DMS53 treated with DMSO at 0.1 percent for 48 hours (cell line): Measurements from ENCODE around the gene MRPL33.
"Not testable (repeated sequence)": the region's sequence is repeated elsewhere in the genome, so short reads cannot be mapped to it uniquely, and the experiment has no call there.

ENCODE experiments used
- DNase-seq: peaks from one replicate; lab custom pipeline; 2025; ENCODE audit not compliant: unreplicated experiment; lab: John Stamatoyannopoulos, UW

Gene MRPL33

GRCh38 chr2:27741673-27742072 is 29.8 kb upstream of the MRPL33 start:
- DNase-seq = no peak

GRCh38 chr2:27742571-27742970 is 28.9 kb upstream of the MRPL33 start:
- DNase-seq = no peak

GRCh38 chr2:27745494-27745893 is 26.0 kb upstream of the MRPL33 start:
- DNase-seq = not testable (repeated sequence)

- DNase-seq = no peak
These were observed 25.2 kb upstream of the MRPL33 start for GRCh38 chr2:27746325-27746724.

- DNase-seq = no peak
These were observed 23.6 kb upstream of the MRPL33 start for GRCh38 chr2:27747827-27748352.

GRCh38 chr2:27748803-27749554 is 22.5 kb upstream of the MRPL33 start:
- not testable (repeated sequence) for DNase-seq

GRCh38 chr2:27751377-27751776 is 20.1 kb upstream of the MRPL33 start:
- DNase-seq = no peak

GRCh38 chr2:27752551-27753237 is 18.8 kb upstream of the MRPL33 start:
- peak; percentile 67 for DNase-seq

GRCh38 chr2:27754138-27754588 is 17.4 kb upstream of the MRPL33 start:
- DNase-seq = peak; percentile 18

- DNase-seq = no peak
These were observed 16.7 kb upstream of the MRPL33 start for GRCh38 chr2:27754831-27755230.

- no peak for DNase-seq
These were observed 15.4 kb upstream of the MRPL33 start for GRCh38 chr2:27756091-27756490.

- no peak for DNase-seq
These were observed 14.7 kb upstream of the MRPL33 start for GRCh38 chr2:27756544-27757498.

GRCh38 chr2:27762951-27763906 is 8.3 kb upstream of the MRPL33 start:
- no peak for DNase-seq

- DNase-seq = no peak
These were observed 7.6 kb upstream of the MRPL33 start for GRCh38 chr2:27763907-27764267.

- DNase-seq = not testable (repeated sequence)
These were observed 7.0 kb upstream of the MRPL33 start for GRCh38 chr2:27764526-27764925.

GRCh38 chr2:27765621-27766286 is 5.8 kb upstream of the MRPL33 start:
- peak; percentile 20 for DNase-seq

- no peak for DNase-seq
These were observed 5.2 kb upstream of the MRPL33 start for GRCh38 chr2:27766287-27766661.

- DNase-seq = no peak
These were observed 344 bp upstream of the MRPL33 start for GRCh38 chr2:27771202-27771547.

GRCh38 chr2:27772804-27773203 is 1.3 kb downstream of the MRPL33 start:
- no peak for DNase-seq

GRCh38 chr2:27773959-27774358 is 2.4 kb downstream of the MRPL33 start:
- DNase-seq = no peak
